Immature natural killer cell (primary cell): ENCODE results near the gene PPA2. TPM values are rescaled to one million over a fixed set of nuclear protein-coding genes. Genes with fewer than 3 reads are reported as not detected.
"Not testable (repeated sequence)": the region's sequence is repeated elsewhere in the genome, so short reads cannot be mapped to it uniquely, and the experiment has no call there.

Experiments
- DNase-seq, 3 donors: peaks; one replicate each; pipeline ENCODE4 v3.0.0; 2022; ENCODE audit warnings: mixed read lengths in 1 of 3
- H3K27ac Mint-ChIP-seq, 6 donors: one replicate each; pipeline ENCODE4 v1.8.0; 2020; ENCODE audit warnings: mixed read lengths in 6 of 6, mild to moderate bottlenecking in 5 of 6, inconsistent platforms in 4 of 6, moderate library complexity in 3 of 6
- H3K27me3 Mint-ChIP-seq, 3 donors: one replicate each; pipeline ENCODE4 v1.8.0; 2020 to 2021; ENCODE audit warnings: low read depth in 3 of 3, mild to moderate bottlenecking in 3 of 3, mixed read lengths in 3 of 3, moderate library complexity in 3 of 3, inconsistent platforms in 1 of 3
- H3K36me3 Mint-ChIP-seq, 3 donors: one replicate each; pipeline ENCODE4 v1.8.0; 2020; ENCODE audit warnings: mixed read lengths in 3 of 3, inconsistent platforms in 2 of 3, mild to moderate bottlenecking in 2 of 3
- H3K4me1 Mint-ChIP-seq, 2 donors: one replicate each; pipeline ENCODE4 v1.8.0; 2020; ENCODE audit warnings: inconsistent platforms in 2 of 2, mild to moderate bottlenecking in 2 of 2, mixed read lengths in 2 of 2, moderate library complexity in 1 of 2
- H3K4me3 Mint-ChIP-seq, 5 donors: one replicate each; pipeline ENCODE4 v1.8.0; 2020; ENCODE audit warnings: mild to moderate bottlenecking in 5 of 5, mixed read lengths in 5 of 5, inconsistent platforms in 3 of 5, moderate library complexity in 3 of 5
- H3K9me3 Mint-ChIP-seq, 6 donors: one replicate each; pipeline ENCODE4 v1.8.0; 2020; ENCODE audit warnings: mild to moderate bottlenecking in 6 of 6, mixed read lengths in 6 of 6, inconsistent platforms in 4 of 6, moderate library complexity in 3 of 6
- polyA plus RNA-seq, 3 donors: library from polyadenylated mRNA; unstranded; fragments of 300-500 nt; fragmentation: Illumina TruSeq; gene quantifications; one replicate each; pipeline ENCODE4 v1.2.3, GENCODE V29; 2021

Gene PPA2
- polyA plus RNA-seq, 3 donors from 2014 or later = 91.4 to 110 (median 101) TPM

GRCh38 chr4:105471566-105472176, 2.2 kb downstream of the PPA2 start:
- Mint-ChIP-seq H3K27me3 (peaks cover 9 to 16% (median 11%) of the 10 kb centered on the region in 3 donors), H3K4me1 (peaks cover 41 to 67% of the 10 kb centered on the region in 2 donors), H3K27ac (peak overlapping the region; percentile 56 to 96 (median 70)), H3K4me3 (peak overlapping the region; percentile 68 to 99 (median 98)), H3K9me3 (no peaks in the 10 kb centered on the region), H3K36me3 (peaks cover 0 to 8% (median 0%) of the 10 kb centered on the region in 3 donors)
- DNase-seq = peak; percentile 72 to 76 (median 72)

DNA sequence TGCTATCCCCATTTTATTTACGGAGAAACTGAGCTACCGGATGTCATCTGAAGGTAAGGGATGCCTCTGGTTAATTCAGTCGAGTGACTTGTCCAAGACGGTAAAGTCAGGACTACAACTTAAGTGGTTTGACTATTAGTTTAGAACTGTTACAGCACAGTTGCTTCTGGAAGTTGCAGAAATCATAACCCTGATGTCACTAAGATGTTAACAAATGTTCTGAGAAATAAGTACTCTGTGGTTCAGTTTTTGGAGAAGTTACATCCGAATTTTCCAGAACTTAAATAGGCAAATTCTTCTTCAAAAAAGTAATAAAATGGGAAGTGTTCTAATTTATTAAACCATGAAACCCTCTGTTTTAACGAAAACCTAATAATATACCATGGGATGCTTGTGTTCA, 3.1 kb downstream of the PPA2 start:
- Mint-ChIP-seq H3K9me3 (no peaks in the 10 kb centered on the region), H3K4me1 (peaks cover 41 to 67% of the 10 kb centered on the region in 2 donors), H3K4me3 (peak overlapping the region in 2 of 5 donors; percentile 70 to 98), H3K36me3 (peaks cover 3 to 14% (median 3%) of the 10 kb centered on the region in 3 donors), H3K27me3 (peaks cover 9 to 16% (median 11%) of the 10 kb centered on the region in 3 donors), H3K27ac (peak overlapping the region in 2 of 6 donors; percentile 56 to 96)
- no peak for DNase-seq

- peaks cover 41 to 67% of the 10 kb centered on the region in 2 donors for H3K4me1 Mint-ChIP-seq
- no peak overlapping the region for H3K27ac Mint-ChIP-seq
These were observed 4.1 kb downstream of the PPA2 start for GRCh38 chr4:105469736-105470135.

DNA sequence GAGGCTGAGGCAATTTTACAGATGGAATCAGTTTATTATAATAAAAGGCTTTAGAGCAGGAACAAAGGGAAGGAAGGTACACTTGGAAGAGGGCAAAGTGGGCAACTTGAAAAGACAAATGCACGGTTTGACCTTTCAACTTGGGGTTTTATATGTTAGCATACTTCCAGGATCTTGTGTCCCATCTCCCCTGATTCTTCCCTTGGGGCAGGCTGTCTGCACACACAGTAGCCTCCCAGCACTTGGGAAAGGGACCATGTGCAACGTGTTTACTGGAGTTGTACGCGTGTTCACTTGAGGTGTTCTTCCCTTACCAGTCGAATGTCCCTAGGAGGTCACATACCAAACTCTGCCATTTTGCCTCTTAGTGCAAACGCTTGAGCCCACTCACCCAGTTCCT, 7.3 kb downstream of the PPA2 start:
- Mint-ChIP-seq H3K27ac (no peak overlapping the region), H3K36me3 (peaks cover 12 to 39% (median 20%) of the 10 kb centered on the region in 3 donors), H3K4me3 (no peak overlapping the region), H3K4me1 (peaks cover 35 to 68% of the 10 kb centered on the region in 2 donors), H3K9me3 (no peaks in the 10 kb centered on the region), H3K27me3 (peaks cover 0 to 2% (median 0%) of the 10 kb centered on the region in 3 donors)
- no peak for DNase-seq

More at GRCh38 chr4:105469736-105470135, 4.1 kb downstream of the PPA2 start:
- Mint-ChIP-seq H3K36me3 (peaks cover 6 to 24% (median 9%) of the 10 kb centered on the region in 3 donors), H3K27me3 (peaks cover 9 to 15% (median 11%) of the 10 kb centered on the region in 3 donors), H3K4me3 (no peak overlapping the region), H3K9me3 (no peaks in the 10 kb centered on the region)
- no peak for DNase-seq

DNA sequence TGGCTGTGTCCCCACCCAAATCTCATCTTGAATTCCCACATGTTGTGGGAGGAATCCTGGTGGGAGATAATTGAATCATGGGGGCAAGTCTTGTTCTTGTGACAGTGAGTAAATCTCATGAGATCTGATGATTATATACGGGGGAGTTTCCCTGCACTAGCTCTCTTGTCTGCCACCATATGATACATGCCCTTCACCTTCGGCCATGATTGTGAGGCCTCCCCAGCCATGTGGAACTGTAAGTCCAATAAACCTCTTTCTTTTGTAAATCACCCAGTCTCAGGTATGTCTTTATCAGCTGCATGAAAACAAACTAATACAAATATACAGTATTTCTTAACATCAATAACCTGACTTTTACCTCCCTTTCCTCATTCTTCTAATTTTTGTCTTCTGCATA, 9.3 kb downstream of the PPA2 start:
- H3K4me3 Mint-ChIP-seq, H3K9me3 Mint-ChIP-seq, H3K27me3 Mint-ChIP-seq, H3K27ac Mint-ChIP-seq, DNase-seq: not testable (repeated sequence)
- H3K4me1 Mint-ChIP-seq = peaks cover 37 to 68% of the 10 kb centered on the region in 2 donors
- peaks cover 12 to 39% (median 20%) of the 10 kb centered on the region in 3 donors for H3K36me3 Mint-ChIP-seq

GRCh38 chr4:105462576-105462975, 11.3 kb downstream of the PPA2 start:
- no peak for DNase-seq
- peaks cover 12 to 46% (median 23%) of the 10 kb centered on the region in 3 donors for H3K36me3 Mint-ChIP-seq
- H3K9me3 Mint-ChIP-seq = no peaks in the 10 kb centered on the region
- H3K4me1 Mint-ChIP-seq = peaks cover 31 to 56% of the 10 kb centered on the region in 2 donors
- H3K27ac Mint-ChIP-seq = peak overlapping the region in 5 of 6 donors; percentile 7 to 74 (median 50)
- peaks cover 0 to 4% (median 0%) of the 10 kb centered on the region in 3 donors for H3K27me3 Mint-ChIP-seq
- H3K4me3 Mint-ChIP-seq = peak overlapping the region in 2 of 5 donors; percentile 10 to 60

GRCh38 chr4:105461621-105462382, 12.1 kb downstream of the PPA2 start:
- peak overlapping the region in 3 of 5 donors; percentile 28 to 60 (median 49) for H3K4me3 Mint-ChIP-seq
- H3K27ac Mint-ChIP-seq = peak overlapping the region; percentile 10 to 74 (median 60)
- DNase-seq = no peak
- H3K4me1 Mint-ChIP-seq = peaks cover 24 to 49% of the 10 kb centered on the region in 2 donors
- H3K36me3 Mint-ChIP-seq = peaks cover 12 to 39% (median 23%) of the 10 kb centered on the region in 3 donors
- H3K27me3 Mint-ChIP-seq = peaks cover 0 to 4% (median 0%) of the 10 kb centered on the region in 3 donors
- H3K9me3 Mint-ChIP-seq = no peaks in the 10 kb centered on the region

DNA sequence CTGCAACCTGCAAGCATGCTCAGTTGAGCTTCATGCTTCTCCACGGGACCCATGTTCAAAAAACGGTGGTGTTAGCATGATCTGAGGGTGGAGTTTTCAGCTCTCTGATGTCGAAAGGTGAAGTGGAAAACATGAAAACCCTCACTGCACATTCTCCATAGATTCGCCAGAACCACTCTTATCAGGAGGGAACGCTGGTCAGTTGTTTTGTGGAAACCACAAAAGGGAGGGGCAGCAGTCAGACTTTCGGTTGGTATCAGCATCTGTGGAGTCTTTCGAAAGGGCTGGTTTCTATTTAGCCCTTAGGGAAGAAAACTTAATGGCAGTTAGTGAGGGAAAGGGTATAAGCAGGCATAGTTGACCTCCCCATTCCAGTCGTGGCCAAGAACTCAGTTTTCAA, 12.6 kb downstream of the PPA2 start:
- Mint-ChIP-seq H3K4me3 (peak overlapping the region; percentile 11 to 60 (median 34)), H3K27ac (peak overlapping the region; percentile 10 to 74 (median 44)), H3K9me3 (no peaks in the 10 kb centered on the region), H3K4me1 (peaks cover 24 to 55% of the 10 kb centered on the region in 2 donors), H3K36me3 (peaks cover 16 to 37% (median 23%) of the 10 kb centered on the region in 3 donors), H3K27me3 (peaks cover 0 to 4% (median 0%) of the 10 kb centered on the region in 3 donors)
- no peak for DNase-seq

- peaks cover 0 to 4% (median 0%) of the 10 kb centered on the region in 3 donors for H3K27me3 Mint-ChIP-seq
- no peaks in the 10 kb centered on the region for H3K9me3 Mint-ChIP-seq
- H3K4me3 Mint-ChIP-seq = no peak overlapping the region
- DNase-seq = no peak
- peaks cover 10 to 34% (median 21%) of the 10 kb centered on the region in 3 donors for H3K36me3 Mint-ChIP-seq
- peaks cover 24 to 64% of the 10 kb centered on the region in 2 donors for H3K4me1 Mint-ChIP-seq
- H3K27ac Mint-ChIP-seq = peak overlapping the region in 2 of 6 donors; percentile 4 to 44
These were observed 13.6 kb downstream of the PPA2 start for GRCh38 chr4:105460306-105460705.

DNA sequence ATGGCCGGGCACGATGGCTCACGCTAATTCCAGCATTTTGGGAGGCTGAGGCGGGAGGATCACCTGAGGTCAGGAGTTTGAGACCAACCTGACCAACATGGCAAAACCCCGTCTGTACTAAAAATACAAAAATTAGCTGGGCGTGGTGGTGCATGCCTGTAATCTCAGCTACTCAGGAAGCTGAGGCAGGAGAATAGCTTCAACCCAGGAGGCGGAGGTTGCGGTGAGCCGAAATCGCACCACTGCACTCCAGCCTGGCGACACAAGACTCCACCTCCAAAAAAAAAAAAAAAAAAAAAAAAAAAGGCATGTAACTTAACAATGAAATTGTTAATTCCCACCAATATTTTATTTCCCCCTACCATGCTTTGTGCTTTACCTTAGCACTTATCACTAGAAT, 15.3 kb downstream of the PPA2 start:
- not testable (repeated sequence) for DNase-seq, H3K27me3 Mint-ChIP-seq, H3K9me3 Mint-ChIP-seq, H3K27ac Mint-ChIP-seq, H3K4me3 Mint-ChIP-seq
- H3K36me3 Mint-ChIP-seq = peaks cover 6 to 29% (median 21%) of the 10 kb centered on the region in 3 donors
- H3K4me1 Mint-ChIP-seq = peaks cover 26 to 67% of the 10 kb centered on the region in 2 donors

DNA sequence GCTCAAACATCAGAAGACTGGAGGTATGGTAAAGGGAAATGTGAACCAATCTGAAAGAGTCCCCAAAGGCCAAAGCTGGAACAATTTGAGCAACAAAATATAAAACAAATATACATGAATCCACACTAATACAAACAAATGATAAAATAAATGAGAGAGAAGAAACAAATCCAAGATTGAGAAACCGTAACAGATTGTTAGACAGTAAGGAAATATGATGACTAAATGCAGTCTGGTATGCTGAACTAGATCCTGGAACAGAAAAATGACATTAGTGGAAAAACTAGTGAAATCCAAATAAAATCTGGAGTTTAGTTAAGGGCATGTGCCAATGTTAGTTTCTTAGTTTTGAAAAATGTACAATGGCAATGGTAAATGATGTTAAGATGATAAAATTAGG, 15.9 kb downstream of the PPA2 start:
- H3K4me3 Mint-ChIP-seq = no peak overlapping the region
- H3K9me3 Mint-ChIP-seq = no peaks in the 10 kb centered on the region
- no peak for DNase-seq
- no peak overlapping the region for H3K27ac Mint-ChIP-seq
- peaks cover 0 to 5% (median 0%) of the 10 kb centered on the region in 3 donors for H3K27me3 Mint-ChIP-seq
- H3K36me3 Mint-ChIP-seq = peaks cover 8 to 26% (median 24%) of the 10 kb centered on the region in 3 donors
- peaks cover 25 to 65% of the 10 kb centered on the region in 2 donors for H3K4me1 Mint-ChIP-seq

GRCh38 chr4:105455998-105456397, 17.9 kb downstream of the PPA2 start:
- no peaks in the 10 kb centered on the region for H3K9me3 Mint-ChIP-seq
- no peak overlapping the region for H3K27ac Mint-ChIP-seq
- DNase-seq = no peak
- H3K4me1 Mint-ChIP-seq = peaks cover 13 to 57% of the 10 kb centered on the region in 2 donors
- H3K36me3 Mint-ChIP-seq = peaks cover 13 to 23% (median 22%) of the 10 kb centered on the region in 3 donors
- H3K27me3 Mint-ChIP-seq = peaks cover 0 to 3% (median 0%) of the 10 kb centered on the region in 3 donors
- H3K4me3 Mint-ChIP-seq = no peak overlapping the region

DNA sequence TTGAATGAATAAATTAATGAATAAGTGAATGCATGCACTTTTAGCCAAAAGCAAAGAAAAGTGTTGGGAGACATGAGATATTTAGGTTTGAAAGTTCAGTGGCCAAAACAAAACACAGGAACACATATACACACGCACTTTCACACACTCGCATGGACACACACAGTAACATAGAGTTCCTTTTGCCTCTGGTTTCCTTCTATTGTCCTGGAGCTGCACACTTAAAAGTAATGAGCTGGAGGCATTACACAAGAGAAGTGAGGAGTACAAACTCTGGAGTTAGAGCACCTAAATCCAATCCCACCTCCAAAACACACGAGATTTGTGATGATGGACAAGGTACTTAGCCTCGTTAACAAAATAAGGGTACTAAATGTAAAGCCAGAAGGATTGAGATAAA, 18.7 kb downstream of the PPA2 start:
- Mint-ChIP-seq H3K9me3 (no peaks in the 10 kb centered on the region), H3K4me3 (no peak overlapping the region), H3K4me1 (peaks cover 10 to 51% of the 10 kb centered on the region in 2 donors), H3K27me3 (peaks cover 0 to 3% (median 0%) of the 10 kb centered on the region in 3 donors), H3K36me3 (peaks cover 16 to 26% (median 22%) of the 10 kb centered on the region in 3 donors), H3K27ac (no peak overlapping the region)
- no peak for DNase-seq
